Central memory CD8-positive, alpha-beta T cell (primary cell): Measurements from ENCODE around the gene SLC1A1.

Experiments
- ATAC-seq: fragments of 150-1000 bp; cut with Tn5 transposase; replicated peaks from 2 replicates; pipeline ENCODE4 v1.10.0; 2022; ENCODE audit warnings: mild to moderate bottlenecking, moderate FRiP score, moderate number of reproducible peaks; ENCODE audit not compliant: poor library complexity, severe bottlenecking; ENCODE audit errors: extremely low read depth
- DNase-seq, 2 donors: peaks; one replicate each; pipeline ENCODE4 v3.0.0; 2021; ENCODE audit warnings: low spot score in 2 of 2
- H3K27ac Mint-ChIP-seq: one replicate; pipeline ENCODE4 v1.8.0; 2022; ENCODE audit warnings: low read depth, mild to moderate bottlenecking, moderate library complexity, mixed read lengths
- H3K27me3 Mint-ChIP-seq: one replicate; pipeline ENCODE4 v1.8.0; 2022; ENCODE audit warnings: mixed read lengths
- H3K36me3 Mint-ChIP-seq: one replicate; pipeline ENCODE4 v1.8.0; 2022; ENCODE audit warnings: mild to moderate bottlenecking, moderate library complexity, mixed read lengths; ENCODE audit not compliant: insufficient read depth
- H3K4me1 Mint-ChIP-seq: one replicate; pipeline ENCODE4 v1.8.0; 2022; ENCODE audit warnings: mixed read lengths
- H3K4me3 Mint-ChIP-seq: one replicate; pipeline ENCODE4 v1.8.0; 2022; ENCODE audit warnings: mild to moderate bottlenecking, moderate library complexity, mixed read lengths
- H3K9me3 Mint-ChIP-seq: one replicate; pipeline ENCODE4 v1.8.0; 2022; ENCODE audit warnings: mixed read lengths

SLC1A1 gene

GRCh38 chr9:4553951-4554381, 63.7 kb downstream of the SLC1A1 start:
- Mint-ChIP-seq H3K27me3 (no peaks in the 10 kb centered on the region), H3K9me3 (no peaks in the 10 kb centered on the region), H3K4me1 (peaks cover 17% of the 10 kb centered on the region), H3K36me3 (no peaks in the 10 kb centered on the region), H3K4me3 (no peak overlapping the region), H3K27ac (no peak overlapping the region)
- ATAC-seq: no peak
- DNase-seq: no peak

- Mint-ChIP-seq H3K27me3 (no peaks in the 10 kb centered on the region), H3K4me3 (no peak overlapping the region), H3K9me3 (no peaks in the 10 kb centered on the region), H3K36me3 (no peaks in the 10 kb centered on the region), H3K4me1 (peaks cover 17% of the 10 kb centered on the region), H3K27ac (no peak overlapping the region)
- DNase-seq (no peak), ATAC-seq (no peak)
Measured at GRCh38 chr9:4555236-4555635, 65.0 kb downstream of the SLC1A1 start.

- H3K4me3 Mint-ChIP-seq: no peak overlapping the region
- no peak for ATAC-seq
- H3K4me1 Mint-ChIP-seq: peaks cover 24% of the 10 kb centered on the region
- H3K27me3 Mint-ChIP-seq: no peaks in the 10 kb centered on the region
- no peak overlapping the region for H3K27ac Mint-ChIP-seq
- no peaks in the 10 kb centered on the region for H3K9me3 Mint-ChIP-seq
- H3K36me3 Mint-ChIP-seq: no peaks in the 10 kb centered on the region
- no peak for DNase-seq
Measured at GRCh38 chr9:4558371-4558998, 68.2 kb downstream of the SLC1A1 start.

- Mint-ChIP-seq H3K27ac (no peak overlapping the region), H3K4me3 (no peak overlapping the region), H3K4me1 (peaks cover 29% of the 10 kb centered on the region), H3K9me3 (no peaks in the 10 kb centered on the region), H3K36me3 (no peaks in the 10 kb centered on the region), H3K27me3 (no peaks in the 10 kb centered on the region)
- DNase-seq (no peak), ATAC-seq (no peak)
Measured at GRCh38 chr9:4559261-4560182, 69.3 kb downstream of the SLC1A1 start.

GRCh38 chr9:4563105-4563504, 72.8 kb downstream of the SLC1A1 start:
- H3K27me3 Mint-ChIP-seq: no peaks in the 10 kb centered on the region
- no peaks in the 10 kb centered on the region for H3K36me3 Mint-ChIP-seq
- H3K4me3 Mint-ChIP-seq: peak overlapping the region; percentile 28
- DNase-seq: no peak
- peaks cover 18% of the 10 kb centered on the region for H3K4me1 Mint-ChIP-seq
- ATAC-seq: peak; percentile 75
- peaks cover 4% of the 10 kb centered on the region for H3K9me3 Mint-ChIP-seq
- H3K27ac Mint-ChIP-seq: peak overlapping the region; percentile 39

- ATAC-seq: no peak
- Mint-ChIP-seq H3K27ac (no peak overlapping the region), H3K36me3 (no peaks in the 10 kb centered on the region), H3K4me1 (peaks cover 19% of the 10 kb centered on the region), H3K9me3 (peaks cover 4% of the 10 kb centered on the region), H3K4me3 (no peak overlapping the region), H3K27me3 (no peaks in the 10 kb centered on the region)
- DNase-seq: no peak
Measured at GRCh38 chr9:4566806-4567205, 76.5 kb downstream of the SLC1A1 start.

GRCh38 chr9:4567601-4568000, 77.3 kb downstream of the SLC1A1 start:
- Mint-ChIP-seq H3K27ac (no peak overlapping the region), H3K36me3 (peaks cover 1% of the 10 kb centered on the region), H3K4me1 (peaks cover 27% of the 10 kb centered on the region), H3K9me3 (peaks cover 4% of the 10 kb centered on the region), H3K27me3 (no peaks in the 10 kb centered on the region), H3K4me3 (no peak overlapping the region)
- ATAC-seq: no peak
- DNase-seq: no peak

GRCh38 chr9:4569101-4569500, 78.8 kb downstream of the SLC1A1 start:
- H3K27ac Mint-ChIP-seq: no peak overlapping the region
- H3K9me3 Mint-ChIP-seq: peaks cover 4% of the 10 kb centered on the region
- H3K4me1 Mint-ChIP-seq: peaks cover 29% of the 10 kb centered on the region
- H3K36me3 Mint-ChIP-seq: peaks cover 3% of the 10 kb centered on the region
- no peak overlapping the region for H3K4me3 Mint-ChIP-seq
- no peak for DNase-seq
- no peaks in the 10 kb centered on the region for H3K27me3 Mint-ChIP-seq
- no peak for ATAC-seq

GRCh38 chr9:4572184-4572826, 82.0 kb downstream of the SLC1A1 start:
- Mint-ChIP-seq H3K27me3 (no peaks in the 10 kb centered on the region), H3K36me3 (peaks cover 3% of the 10 kb centered on the region), H3K4me3 (peak overlapping the region; percentile 29), H3K4me1 (peaks cover 36% of the 10 kb centered on the region), H3K9me3 (no peaks in the 10 kb centered on the region), H3K27ac (peak overlapping the region; percentile 88)
- no peak for DNase-seq
- peak; percentile 63 for ATAC-seq

- Mint-ChIP-seq H3K27ac (peak overlapping the region; percentile 88), H3K4me3 (peak overlapping the region; percentile 29), H3K4me1 (peaks cover 36% of the 10 kb centered on the region), H3K27me3 (no peaks in the 10 kb centered on the region), H3K9me3 (no peaks in the 10 kb centered on the region), H3K36me3 (peaks cover 3% of the 10 kb centered on the region)
- no peak for ATAC-seq
- DNase-seq: no peak
Measured at GRCh38 chr9:4573176-4573575, 82.9 kb downstream of the SLC1A1 start.

- Mint-ChIP-seq H3K27ac (peak overlapping the region; percentile 88), H3K36me3 (peaks cover 3% of the 10 kb centered on the region), H3K27me3 (no peaks in the 10 kb centered on the region), H3K4me3 (no peak overlapping the region), H3K4me1 (peaks cover 36% of the 10 kb centered on the region), H3K9me3 (no peaks in the 10 kb centered on the region)
- DNase-seq (no peak), ATAC-seq (no peak)
Measured at GRCh38 chr9:4573634-4574389, 83.5 kb downstream of the SLC1A1 start.

- Mint-ChIP-seq H3K27me3 (no peaks in the 10 kb centered on the region), H3K27ac (peak overlapping the region; percentile 30)
Measured at GRCh38 chr9:4574657-4575243, 84.5 kb downstream of the SLC1A1 start.

More at GRCh38 chr9:4574657-4575243, 84.5 kb downstream of the SLC1A1 start:
- Mint-ChIP-seq H3K4me3 (no peak overlapping the region), H3K4me1 (peaks cover 36% of the 10 kb centered on the region), H3K36me3 (peaks cover 3% of the 10 kb centered on the region), H3K9me3 (no peaks in the 10 kb centered on the region)
- ATAC-seq (peak; percentile 56), DNase-seq (no peak)
